Sigmoid colon (tissue), 7 donors: ENCODE measurements around the gene LDLRAD4. TPM values are rescaled to one million over a fixed set of nuclear protein-coding genes. Genes with fewer than 3 reads are reported as not detected.

ENCODE experiments used
- DNase-seq: peaks from one replicate; pipeline ENCODE4 v3.0.0-alpha.2; 2019
- H3K27ac ChIP-seq, 4 donors: fragments of 200-600 bp; sonication (generic); one replicate each; pipeline ENCODE4 v1.5.1; 2016 to 2019; ENCODE audit warnings: mild to moderate bottlenecking in 1 of 4
- H3K27me3 ChIP-seq, 3 donors: fragments of 200-600 bp; sonication (generic); one replicate each; pipeline ENCODE4 v1.5.1; 2019; ENCODE audit warnings: mild to moderate bottlenecking in 1 of 3
- H3K36me3 ChIP-seq, 4 donors: fragments of 200-600 bp; sonication (generic); one replicate each; pipeline ENCODE4 v1.5.1; 2016 to 2019
- H3K4me1 ChIP-seq, 4 donors: fragments of 200-600 bp; sonication (generic); one replicate each; pipeline ENCODE4 v1.5.1; 2017 to 2019
- H3K4me3 ChIP-seq, 4 donors: fragments of 200-600 bp; sonication (generic); one replicate each; pipeline ENCODE4 v1.5.1; 2017 to 2019; ENCODE audit warnings: mild to moderate bottlenecking in 2 of 4, moderate library complexity in 1 of 4
- H3K9me3 ChIP-seq, 4 donors: fragments of 200-600 bp in 3 of 4; sonication (generic) in 3 of 4; one replicate each; pipeline versions ENCODE4 v1.5.1 to v1.6.1; 2013 to 2019
- CTCF ChIP-seq, 4 experiments: fragments of 450-650 bp in 3 of 4; fragments of 200-600 bp in 1 of 4; IDR thresholded peaks; one replicate each; pipeline ENCODE4 v1.5.1; 2016 to 2019; ENCODE audit warnings: antibody characterized with exemption in 4 of 4, mild to moderate bottlenecking in 3 of 4, moderate library complexity in 2 of 4
- EP300 ChIP-seq, 4 donors: sonication (generic); formaldehyde crosslinking; IDR thresholded peaks; one replicate each; pipeline ENCODE4 v1.6.1; 2017; ENCODE audit warnings: antibody characterized with exemption in 4 of 4
- POLR2A ChIP-seq, 2 donors: fragments of 450-650 bp; IDR thresholded peaks; one replicate each; pipeline ENCODE4 v1.6.1; 2016; ENCODE audit warnings: antibody characterized with exemption in 2 of 2, mild to moderate bottlenecking in 2 of 2, moderate library complexity in 2 of 2
- POLR2AphosphoS5 ChIP-seq, 4 donors: sonication (generic); formaldehyde crosslinking; IDR thresholded peaks; one replicate each; pipeline ENCODE4 v1.6.1; 2017; ENCODE audit warnings: antibody characterized with exemption in 4 of 4
- WGBS, 2 donors: extraction: QIAGEN DNeasy Blood & Tissue Kit; methylation state at CpG; one replicate each; pipeline ENCODE4 v1.1.7; 2013; 5-methylcytosine and 5-hydroxymethylcytosine counted together
- intact Hi-C: fragments of 100-400 bp; cut with DNase I; formaldehyde crosslinking; loops from one replicate; pipeline ENCODE4 v1.15.1; 2023
- polyA plus RNA-seq, 3 donors: library from polyadenylated mRNA; stranded (reverse); fragments of 200-250 nt; gene quantifications; one replicate each; pipeline ENCODE4 v1.2.3, GENCODE V29; 2013
- total RNA-seq, 4 donors: library from RNA; depleted of rRNA; stranded (reverse); fragments of >200 nt; gene quantifications; one replicate each; pipeline ENCODE4 v1.1.0, GENCODE V29; 2016
- donor health status: healthy with polysubstance abuse.
- donor health status: Bipolar disorder and iron deficiency.
- donor health status: healthy.

LDLRAD4 gene
- total and polyA plus RNA-seq, 7 donors: 1.2 to 28.2 (median 17.2) TPM

- Histone ChIP-seq H3K36me3 (no peaks in the 10 kb centered on the region), H3K9me3 (no peaks in the 10 kb centered on the region), H3K27ac (no peak overlapping the region), H3K4me1 (no peaks in the 10 kb centered on the region), H3K4me3 (no peak overlapping the region), H3K27me3 (no peaks in the 10 kb centered on the region)
- TF ChIP-seq POLR2AphosphoS5 (IDR thresholded peaks at IDR 0.05) (no peak), EP300 (IDR thresholded peaks at IDR 0.05) (no peak), CTCF (IDR thresholded peaks at IDR 0.05) (no peak), POLR2A (IDR thresholded peaks at IDR 0.05) (no peak)
- intact Hi-C loops: no loop called here
- DNase-seq: no peak
- WGBS, 2 donors: 77 to 94% methylated on average over 6 of the region's 6 CpGs
Observed at GRCh38 chr18:13207294-13207693, 11.3 kb upstream of the LDLRAD4 start.

GRCh38 chr18:13211534-13211933 is 7.0 kb upstream of the LDLRAD4 start:
- intact Hi-C loops: no loop called here
- peaks cover 0 to 8% (median 7%) of the 10 kb centered on the region in 4 donors for H3K4me1 ChIP-seq

GRCh38 chr18:13213036-13213795 is 5.3 kb upstream of the LDLRAD4 start:
- H3K27me3 ChIP-seq: no peaks in the 10 kb centered on the region
- intact Hi-C loops: no loop called here
- no peak for DNase-seq
- no peak overlapping the region for H3K4me3 ChIP-seq
- no peak overlapping the region for H3K27ac ChIP-seq
- 86 to 91% methylated on average over 18 of the region's 18 CpGs for WGBS, 2 donors
- no peaks in the 10 kb centered on the region for H3K36me3 ChIP-seq
- peaks cover 0 to 14% (median 12%) of the 10 kb centered on the region in 4 donors for H3K4me1 ChIP-seq
- TF ChIP-seq POLR2AphosphoS5 (IDR thresholded peaks at IDR 0.05) (no peak), EP300 (IDR thresholded peaks at IDR 0.05) (no peak), CTCF (IDR thresholded peaks at IDR 0.05) (no peak), POLR2A (IDR thresholded peaks at IDR 0.05) (no peak)
- no peaks in the 10 kb centered on the region for H3K9me3 ChIP-seq

More at GRCh38 chr18:13211534-13211933, 7.0 kb upstream of the LDLRAD4 start:
- DNase-seq: no peak
- no peak overlapping the region for H3K27ac ChIP-seq
- no peak overlapping the region for H3K4me3 ChIP-seq
- WGBS, 2 donors: 65% methylated on average over 7 of the region's 7 CpGs
- H3K27me3 ChIP-seq: no peaks in the 10 kb centered on the region
- H3K9me3 ChIP-seq: no peaks in the 10 kb centered on the region
- no peaks in the 10 kb centered on the region for H3K36me3 ChIP-seq
- TF ChIP-seq POLR2AphosphoS5 (IDR thresholded peaks at IDR 0.05) (no peak), EP300 (IDR thresholded peaks at IDR 0.05) (no peak), CTCF (IDR thresholded peaks at IDR 0.05) (no peak), POLR2A (IDR thresholded peaks at IDR 0.05) (no peak)

- peaks cover 0 to 22% (median 21%) of the 10 kb centered on the region in 4 donors for H3K4me1 ChIP-seq
- H3K27me3 ChIP-seq: no peaks in the 10 kb centered on the region
- no peak overlapping the region for H3K4me3 ChIP-seq
- no peak for TF ChIP-seq CTCF (IDR thresholded peaks at IDR 0.05)
- TF ChIP-seq EP300 (IDR thresholded peaks at IDR 0.05): no peak
- TF ChIP-seq POLR2A (IDR thresholded peaks at IDR 0.05): no peak
- no peak overlapping the region for H3K27ac ChIP-seq
- WGBS, 2 donors: 57 to 85% methylated on average over 1 of the region's 1 CpG
- no peak for DNase-seq
- no peaks in the 10 kb centered on the region for H3K36me3 ChIP-seq
- intact Hi-C loops: loop anchor here (5.0 kb wide), 1 partner anchor 398 kb away; no protein-coding TSS in a partner anchor
- H3K9me3 ChIP-seq: no peaks in the 10 kb centered on the region
Observed at GRCh38 chr18:13214609-13215008, 4.0 kb upstream of the LDLRAD4 start.
